Neural cell (in vitro differentiated cells): ENCODE results near the gene UBL3. TPM values are rescaled to one million over a fixed set of nuclear protein-coding genes. Genes with fewer than 3 reads are reported as not detected.
A peak's percentile ranks its signal among the peaks of the same experiment; 100 is the strongest.

ENCODE experiments used
- H2AFZ ChIP-seq: fragments of 200-600, 300-800 bp; sonication (generic), shearing (Covaris generic); 2 replicates; pipeline ENCODE4 v1.6.0; 2014; ENCODE audit warnings: low read depth, mild to moderate bottlenecking, antibody characterized with exemption, low read length, moderate library complexity
- H3F3A ChIP-seq: fragments of 200-600 bp; shearing (Covaris generic); 2 replicates; pipeline ENCODE4 v1.6.1; 2016; ENCODE audit warnings: mild to moderate bottlenecking, moderate library complexity, mixed read lengths, antibody characterized with exemption, low read length; ENCODE audit not compliant: insufficient read depth, poor library complexity, severe bottlenecking
- H3K27ac ChIP-seq: fragments of 200-600, 300-800 bp; sonication (generic), shearing (Covaris generic); 2 replicates; pipeline ENCODE4 v1.5.1; 2014; ENCODE audit warnings: mild to moderate bottlenecking, low read length, moderate library complexity
- H3K27me3 ChIP-seq: fragments of 300-800, 200-600 bp; sonication (generic), shearing (Covaris generic); 2 replicates; pipeline ENCODE4 v1.6.0; 2014; ENCODE audit warnings: mild to moderate bottlenecking, low read depth, low read length, moderate library complexity; ENCODE audit not compliant: insufficient read depth
- H3K36me3 ChIP-seq: fragments of 300-800, 200-600 bp; sonication (generic), shearing (Covaris generic); 2 replicates; pipeline ENCODE4 v1.5.1; 2014; ENCODE audit warnings: mild to moderate bottlenecking, antibody characterized with exemption, low read length, moderate library complexity; ENCODE audit not compliant: insufficient read depth
- H3K4me2 ChIP-seq: fragments of 300-800, 200-600 bp; sonication (generic), shearing (Covaris generic); 2 replicates; pipeline ENCODE4 v1.6.0; 2014; ENCODE audit warnings: mild to moderate bottlenecking, low read length
- H3K4me3 ChIP-seq: fragments of 300-800, 200-600 bp; sonication (generic), shearing (Covaris generic); 2 replicates; pipeline ENCODE4 v1.5.1; 2014; ENCODE audit warnings: mild to moderate bottlenecking, low read length, moderate library complexity
- H3K79me2 ChIP-seq: fragments of 200-600 bp; shearing (Covaris generic); replicated peaks from 2 replicates; pipeline ENCODE4 v1.6.0; 2014; ENCODE audit warnings: mild to moderate bottlenecking, low read length, moderate library complexity; ENCODE audit not compliant: insufficient read depth
- H3K9ac ChIP-seq: fragments of 300-800, 200-600 bp; sonication (generic), shearing (Covaris generic); 2 replicates; pipeline ENCODE4 v1.6.1; 2016; ENCODE audit warnings: mild to moderate bottlenecking, low read length, mixed read lengths
- H3K9me2 ChIP-seq: fragments of 200-600 bp; shearing (Covaris generic); 2 replicates; pipeline ENCODE4 v1.6.1; 2016; ENCODE audit warnings: mild to moderate bottlenecking, low read length, mixed read lengths; ENCODE audit not compliant: insufficient read depth
- H3K9me3 ChIP-seq: fragments of 200-600, 300-800 bp; sonication (generic), shearing (Covaris generic); 2 replicates; pipeline ENCODE4 v1.6.1; 2016; ENCODE audit warnings: mild to moderate bottlenecking, mixed run types, low read length, moderate library complexity, mixed read lengths
- H4K20me1 ChIP-seq: fragments of 200-600 bp; shearing (Covaris generic); 2 replicates; pipeline ENCODE4 v1.6.1; 2016; ENCODE audit warnings: mild to moderate bottlenecking, mixed run types; ENCODE audit not compliant: insufficient read depth
- CTCF ChIP-seq: fragments of 450-650 bp; IDR thresholded peaks from 2 replicates; pipeline ENCODE4 v1.5.1; 2014; ENCODE audit warnings: antibody characterized with exemption, mild to moderate bottlenecking, moderate library complexity; ENCODE audit not compliant: poor library complexity, severe bottlenecking
- EP300 ChIP-seq: fragments of 450-650 bp; conservative IDR thresholded peaks from 2 replicates; pipeline ENCODE4 v1.6.1; 2014; ENCODE audit warnings: antibody characterized with exemption, mild to moderate bottlenecking, moderate library complexity; ENCODE audit not compliant: poor library complexity, severe bottlenecking
- EZH2 ChIP-seq: fragments of 200-600, 300-800 bp; shearing (Covaris generic), sonication (generic); IDR thresholded peaks from 2 replicates; pipeline ENCODE4 v1.6.1; 2014; ENCODE audit warnings: antibody characterized with exemption, low read length, borderline replicate concordance, mild to moderate bottlenecking; ENCODE audit not compliant: insufficient read depth, poor library complexity, severe bottlenecking
- MXI1 ChIP-seq: fragments of 450-650 bp; conservative IDR thresholded peaks from 2 replicates; pipeline ENCODE4 v1.6.1; 2014; ENCODE audit warnings: antibody characterized with exemption, mild to moderate bottlenecking; ENCODE audit not compliant: poor library complexity, severe bottlenecking
- POLR2AphosphoS5 ChIP-seq: IDR thresholded peaks from 2 replicates; pipeline ENCODE4 v1.6.1; 2012
- RAD21 ChIP-seq: fragments of 450-650 bp; conservative IDR thresholded peaks from 2 replicates; pipeline ENCODE4 v1.6.1; 2014; ENCODE audit warnings: antibody characterized with exemption, mild to moderate bottlenecking, moderate library complexity
- REST ChIP-seq: IDR thresholded peaks from 2 replicates; pipeline ENCODE4 v1.6.1; 2012; ENCODE audit warnings: borderline replicate concordance
- SMC3 ChIP-seq: fragments of 450-650 bp; conservative IDR thresholded peaks from 2 replicates; pipeline ENCODE4 v1.6.1; 2014; ENCODE audit warnings: antibody characterized with exemption, mild to moderate bottlenecking, moderate library complexity; ENCODE audit not compliant: poor library complexity
- polyA plus RNA-seq: library from polyadenylated mRNA; depleted of rRNA; stranded (reverse); fragments of >200 nt; gene quantifications from 2 replicates; pipeline ENCODE4 v1.2.3, GENCODE V29; 2014

The UBL3 gene
- polyA plus RNA-seq, 1 donor from 2014 or later: 35.8 TPM

- H2AFZ ChIP-seq: no peak overlapping the region
These were observed 42.2 kb downstream of the UBL3 start for GRCh38 chr13:29808264-29808663.

More at GRCh38 chr13:29808264-29808663, 42.2 kb downstream of the UBL3 start:
- H3K27me3 ChIP-seq: no peaks in the 10 kb centered on the region
- no peaks in the 10 kb centered on the region for H4K20me1 ChIP-seq
- peaks cover 36% of the 10 kb centered on the region for H3K79me2 ChIP-seq
- H3K27ac ChIP-seq: no peak overlapping the region
- H3K36me3 ChIP-seq: no peaks in the 10 kb centered on the region
- no peak overlapping the region for H3K4me2 ChIP-seq
- no peaks in the 10 kb centered on the region for H3K9me3 ChIP-seq
- no peak for TF ChIP-seq RAD21
- no peak for TF ChIP-seq SMC3
- TF ChIP-seq EZH2: no peak
- TF ChIP-seq EP300: peak; percentile 73
- peak; percentile 46 for TF ChIP-seq POLR2AphosphoS5
- no peak for TF ChIP-seq REST
- no peak for TF ChIP-seq CTCF
- TF ChIP-seq MXI1: no peak
- H3K9ac ChIP-seq: no peak overlapping the region
- H3K9me2 ChIP-seq: no peaks in the 10 kb centered on the region
- no peak overlapping the region for H3K4me3 ChIP-seq
- no peaks in the 10 kb centered on the region for H3F3A ChIP-seq
